ENCODE measurements around the gene MASP1.

Gene MASP1, protein sequence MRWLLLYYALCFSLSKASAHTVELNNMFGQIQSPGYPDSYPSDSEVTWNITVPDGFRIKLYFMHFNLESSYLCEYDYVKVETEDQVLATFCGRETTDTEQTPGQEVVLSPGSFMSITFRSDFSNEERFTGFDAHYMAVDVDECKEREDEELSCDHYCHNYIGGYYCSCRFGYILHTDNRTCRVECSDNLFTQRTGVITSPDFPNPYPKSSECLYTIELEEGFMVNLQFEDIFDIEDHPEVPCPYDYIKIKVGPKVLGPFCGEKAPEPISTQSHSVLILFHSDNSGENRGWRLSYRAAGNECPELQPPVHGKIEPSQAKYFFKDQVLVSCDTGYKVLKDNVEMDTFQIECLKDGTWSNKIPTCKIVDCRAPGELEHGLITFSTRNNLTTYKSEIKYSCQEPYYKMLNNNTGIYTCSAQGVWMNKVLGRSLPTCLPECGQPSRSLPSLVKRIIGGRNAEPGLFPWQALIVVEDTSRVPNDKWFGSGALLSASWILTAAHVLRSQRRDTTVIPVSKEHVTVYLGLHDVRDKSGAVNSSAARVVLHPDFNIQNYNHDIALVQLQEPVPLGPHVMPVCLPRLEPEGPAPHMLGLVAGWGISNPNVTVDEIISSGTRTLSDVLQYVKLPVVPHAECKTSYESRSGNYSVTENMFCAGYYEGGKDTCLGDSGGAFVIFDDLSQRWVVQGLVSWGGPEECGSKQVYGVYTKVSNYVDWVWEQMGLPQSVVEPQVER

DNA sequence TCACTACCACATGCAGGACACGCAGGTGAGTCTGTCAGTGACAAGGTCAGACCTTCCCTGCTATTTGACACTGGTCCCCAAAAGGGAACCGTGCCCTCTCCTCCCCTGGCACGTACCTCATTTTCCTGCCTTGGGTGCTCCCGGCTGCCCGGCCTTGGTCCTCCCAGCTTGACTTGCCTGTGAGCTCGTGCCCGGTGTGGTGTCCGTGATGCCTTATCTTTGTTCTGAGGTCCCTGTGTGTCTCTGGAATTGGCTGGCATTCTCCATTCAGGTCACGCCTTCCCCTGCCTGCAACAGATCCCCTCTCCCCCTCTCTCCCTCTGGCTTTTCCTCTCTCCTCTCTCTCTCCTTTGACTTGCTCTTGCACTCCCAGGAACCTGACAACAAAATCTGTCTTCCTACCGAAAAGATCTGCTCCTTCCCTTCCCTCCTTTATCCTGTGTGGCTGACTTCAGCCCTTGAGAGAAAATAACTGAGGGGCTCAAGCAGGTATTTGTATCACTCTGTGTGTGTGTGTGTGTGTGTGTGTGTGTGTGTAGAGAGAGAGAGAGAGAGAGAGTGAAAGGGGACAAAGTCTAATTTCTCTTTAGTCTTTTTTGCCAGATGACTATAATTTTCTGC, at the start of gene MASP1:
Gene MASP1 (minus strand): TSS at position 226 of the 621 bp plus-strand sequence. CDS start 105 bp downstream, at position 121.
- no peak for DNase-seq (ENCODE audit: low read depth)

DNA sequence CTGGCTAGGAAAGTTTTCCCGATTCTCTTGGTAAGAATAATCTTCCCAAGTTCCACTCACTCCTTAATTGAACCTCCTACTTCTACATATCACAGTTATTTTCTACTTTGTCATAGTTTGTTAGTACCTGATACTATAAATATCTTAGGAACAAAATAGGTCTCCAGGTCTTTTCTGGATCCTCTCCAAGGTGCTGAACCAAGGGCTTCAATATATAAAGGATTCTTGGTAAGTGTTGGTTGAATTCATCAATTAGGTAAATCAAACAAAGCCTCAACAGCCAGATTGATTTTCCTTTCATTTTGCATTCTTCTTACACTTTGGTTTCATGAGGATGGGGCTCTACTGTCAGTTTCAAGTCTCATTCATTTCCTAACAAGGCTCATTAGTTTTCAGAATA, 49.0 kb upstream of the MASP1 start:
- no peak for DNase-seq (ENCODE audit: low read depth)

DNA sequence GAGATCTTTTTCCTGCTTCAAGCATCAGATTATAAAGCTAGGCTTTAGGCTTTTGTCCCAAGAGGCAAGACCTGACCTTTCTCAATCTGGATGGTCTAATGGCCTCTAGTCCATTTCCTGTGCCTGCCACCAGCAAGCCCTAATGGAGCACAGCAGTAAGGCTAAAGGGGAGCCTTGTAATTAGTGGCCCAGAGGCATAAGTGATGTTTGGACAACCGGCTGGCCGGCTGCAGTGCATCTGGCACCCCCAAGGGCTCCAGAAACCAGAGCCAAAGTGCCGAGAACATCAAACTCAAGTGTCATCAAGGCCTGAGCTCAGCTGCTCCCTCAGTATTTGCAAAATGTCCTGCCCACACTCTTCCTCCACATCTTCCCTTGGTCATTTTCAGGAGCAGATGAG, 44.8 kb upstream of the MASP1 start:
- DNase-seq (ENCODE audit: low read depth), result no peak

DNA sequence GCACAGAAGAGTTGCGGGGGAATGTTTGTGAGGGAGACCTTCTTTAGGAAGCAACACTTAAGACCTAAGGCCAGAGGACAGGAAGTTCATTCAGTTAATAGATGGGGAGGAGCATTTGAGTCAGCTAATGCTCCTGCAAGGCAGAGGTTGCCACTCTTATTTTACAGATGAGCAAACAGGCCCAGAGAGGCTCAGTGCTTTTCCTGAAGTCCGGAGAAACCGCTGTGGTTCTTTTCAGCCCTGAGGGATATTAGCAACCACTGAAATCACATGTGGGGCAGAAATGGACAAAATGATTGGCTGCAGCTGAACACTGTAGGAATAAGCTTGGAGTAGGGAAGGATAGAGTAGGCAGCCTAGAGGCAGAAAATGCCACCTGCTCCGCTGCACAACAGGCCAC, 43.4 kb upstream of the MASP1 start:
- DNase-seq (ENCODE audit: low read depth), result no peak

DNA sequence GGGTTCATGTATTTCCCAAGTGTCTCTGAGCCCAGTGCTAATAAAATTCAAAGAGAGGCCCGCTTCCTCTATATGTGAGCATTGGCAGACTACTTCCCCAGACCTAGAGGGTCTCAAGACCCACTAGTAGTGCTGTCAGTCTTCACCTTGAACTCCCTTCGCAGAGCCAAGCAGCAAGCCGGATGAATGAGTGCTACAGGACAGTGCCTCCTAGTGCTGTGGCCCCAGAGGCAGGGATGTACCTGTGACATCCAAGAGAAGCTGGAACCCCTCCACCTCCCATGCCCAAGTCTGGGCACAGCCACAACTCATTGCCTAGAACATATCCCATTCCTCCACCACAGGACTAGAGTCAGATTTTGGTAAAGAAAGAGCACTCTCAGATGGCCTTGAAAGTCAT, 37.2 kb upstream of the MASP1 start:
- no peak for DNase-seq (ENCODE audit: low read depth)

DNA sequence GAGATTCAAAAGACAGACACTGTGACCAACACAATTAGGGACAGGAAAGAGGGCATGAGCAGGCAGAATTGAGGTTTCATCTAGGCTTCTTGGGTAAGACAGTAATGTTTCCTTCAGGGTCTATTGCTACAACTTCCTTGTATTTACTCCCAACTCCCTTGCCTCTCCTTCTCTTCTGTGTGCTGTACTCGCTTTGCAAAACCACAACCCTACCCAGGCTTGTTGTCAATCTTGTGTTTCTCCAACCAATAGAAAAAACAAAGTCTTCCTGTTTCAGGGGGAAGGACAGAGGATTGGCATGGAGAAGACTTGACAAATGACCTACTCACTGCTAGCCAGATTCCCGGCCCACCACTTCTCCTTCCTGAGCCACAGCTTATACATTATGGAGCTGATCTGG, 36.3 kb upstream of the MASP1 start:
- DNase-seq (ENCODE audit: low read depth), result no peak

DNA sequence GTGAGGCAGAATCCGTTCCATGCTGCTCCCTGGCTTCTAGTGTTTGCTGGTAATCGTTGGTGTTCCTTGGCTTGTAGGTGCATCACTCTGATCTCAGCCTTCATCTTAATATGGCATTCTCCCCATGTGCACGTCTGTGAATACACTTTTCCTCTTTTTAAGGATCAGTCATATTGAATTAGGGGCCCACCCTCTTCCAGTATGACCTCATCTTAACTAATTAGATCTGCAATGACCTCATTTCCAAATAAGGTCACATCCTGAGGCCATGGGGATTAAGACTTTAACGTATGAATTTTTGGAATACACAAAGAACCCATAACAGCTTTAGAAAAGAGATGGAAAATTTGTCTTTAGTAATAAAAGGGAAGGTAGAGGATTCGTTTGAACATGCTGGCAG, 34.1 kb upstream of the MASP1 start:
- DNase-seq (ENCODE audit: low read depth), result no peak

DNA sequence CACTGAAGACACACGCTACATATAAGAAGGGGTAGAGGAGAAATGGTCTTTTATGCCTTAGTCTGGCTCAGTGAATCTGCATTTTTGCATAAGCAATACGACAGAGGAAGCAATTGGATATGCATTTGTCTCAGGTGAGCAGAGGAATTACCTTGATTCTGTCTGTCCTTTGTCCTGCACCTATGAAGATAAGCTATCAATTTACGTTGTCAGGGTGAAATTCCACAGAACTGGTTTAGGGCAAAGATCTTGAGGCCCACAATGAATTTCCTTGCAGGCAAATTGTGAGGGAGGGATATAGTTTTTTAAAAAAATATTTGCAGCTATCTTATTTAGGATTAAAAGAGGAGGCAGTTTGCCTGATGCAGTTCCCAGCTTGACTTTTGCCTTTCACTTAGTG, 31.6 kb upstream of the MASP1 start:
- DNase-seq (ENCODE audit: low read depth), result no peak

DNA sequence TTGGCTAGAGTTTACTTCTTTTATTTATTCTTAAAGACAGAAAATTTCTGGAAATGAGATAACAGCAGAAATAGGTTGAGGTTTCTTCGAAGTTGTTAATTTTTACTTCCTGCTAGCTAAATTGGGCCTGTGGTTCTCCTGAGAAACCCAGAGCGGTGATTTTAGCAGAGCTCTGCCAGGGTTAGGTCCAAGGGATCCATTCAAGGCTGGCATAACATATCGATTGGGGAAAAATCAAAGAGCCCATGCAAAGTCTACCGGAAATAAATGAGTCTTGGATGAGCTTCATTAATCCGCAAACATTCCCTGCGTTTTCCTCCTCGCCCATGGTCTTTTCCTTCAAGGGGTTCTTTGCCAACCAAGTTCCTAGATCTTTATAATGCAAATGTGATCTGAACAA, 30.8 kb upstream of the MASP1 start:
- DNase-seq (ENCODE audit: low read depth), result no peak

DNA sequence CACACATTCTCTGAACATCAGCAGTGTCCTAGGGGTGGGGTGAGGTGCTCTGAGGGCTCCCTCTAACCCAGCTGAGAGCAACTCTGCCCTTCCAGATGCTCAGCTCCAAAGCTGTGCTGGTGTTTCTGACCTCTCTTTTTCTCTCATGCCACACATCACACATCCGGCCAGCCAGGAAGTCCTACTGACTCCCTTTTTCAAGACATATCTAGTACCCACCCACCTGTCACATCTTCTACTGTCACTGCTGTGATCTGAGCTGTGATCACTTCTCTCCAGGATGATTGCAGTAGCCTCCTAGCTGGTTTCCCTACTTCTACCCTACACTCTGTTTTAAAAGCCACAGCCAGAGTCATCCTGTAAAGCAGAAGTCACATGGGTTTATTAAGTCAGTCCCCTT, 30.2 kb upstream of the MASP1 start:
- DNase-seq (ENCODE audit: low read depth), result no peak

DNA sequence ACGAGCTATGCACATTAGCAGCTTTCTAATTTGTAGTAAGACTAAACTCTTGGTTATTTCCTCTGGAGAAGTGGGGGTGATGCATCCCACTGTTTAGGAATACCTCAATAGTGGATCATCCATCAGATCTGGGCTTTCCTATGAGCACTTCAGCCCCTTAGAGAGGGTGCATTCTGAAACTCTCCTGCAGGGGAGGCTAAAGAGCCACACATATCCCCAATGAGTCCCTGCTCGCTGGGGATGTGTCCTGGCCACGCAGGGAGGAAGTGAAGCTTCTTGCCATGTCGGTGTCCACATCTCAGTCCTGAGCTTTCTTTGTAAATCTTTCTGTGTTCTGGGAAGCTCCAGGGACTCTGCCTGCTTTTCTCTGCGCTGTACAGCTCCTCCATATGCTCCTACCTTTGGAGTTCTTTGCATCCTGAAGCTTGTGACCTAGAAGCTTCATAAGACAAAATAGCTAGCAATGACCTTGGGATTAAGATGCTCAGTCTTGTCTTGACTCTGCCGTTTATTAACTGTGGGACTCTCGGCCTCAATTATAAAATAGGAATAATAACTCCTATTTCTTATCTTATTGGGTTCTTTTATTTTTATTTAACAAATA, 28.3 kb upstream of the MASP1 start:
- peak; percentile 6 for DNase-seq (ENCODE audit: low read depth)

DNA sequence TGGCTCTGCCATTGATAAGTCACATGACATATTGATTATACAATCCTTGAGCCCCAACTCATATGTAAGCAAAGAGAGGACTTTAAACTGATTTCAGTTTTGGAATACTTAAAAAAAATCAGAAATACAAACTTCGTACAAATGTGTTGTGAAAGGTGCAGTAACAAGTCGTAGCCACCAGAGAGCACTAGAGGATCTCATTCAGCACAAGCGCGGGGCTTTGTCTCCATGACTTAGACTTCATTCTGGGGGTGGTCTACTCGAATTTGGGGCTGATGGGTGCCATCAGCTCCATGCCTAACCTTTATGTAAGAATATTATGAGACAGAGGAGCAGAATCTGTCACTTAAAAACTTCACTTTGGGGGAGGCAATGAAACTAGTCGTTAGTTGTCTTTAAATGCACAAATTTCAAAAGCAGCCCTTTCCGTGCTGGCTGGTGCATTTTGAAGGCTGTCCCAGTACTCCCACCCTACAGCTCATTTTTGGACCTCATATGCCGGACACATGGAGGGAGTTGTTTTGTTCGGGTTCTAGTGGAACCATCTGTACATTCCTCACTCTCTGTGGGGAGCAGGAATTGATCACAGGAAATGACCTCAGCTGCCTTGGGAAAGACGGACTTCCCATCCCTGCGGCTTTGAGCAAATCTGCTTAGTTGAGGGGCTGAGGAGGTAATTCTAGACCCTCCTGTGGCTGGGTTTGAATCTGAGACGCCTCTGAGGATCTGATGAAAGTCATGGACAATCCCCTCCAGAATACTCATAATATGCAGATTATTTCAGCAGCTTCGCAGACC, 27.5 kb upstream of the MASP1 start:
- DNase-seq (ENCODE audit: low read depth), result peak; percentile 6

DNA sequence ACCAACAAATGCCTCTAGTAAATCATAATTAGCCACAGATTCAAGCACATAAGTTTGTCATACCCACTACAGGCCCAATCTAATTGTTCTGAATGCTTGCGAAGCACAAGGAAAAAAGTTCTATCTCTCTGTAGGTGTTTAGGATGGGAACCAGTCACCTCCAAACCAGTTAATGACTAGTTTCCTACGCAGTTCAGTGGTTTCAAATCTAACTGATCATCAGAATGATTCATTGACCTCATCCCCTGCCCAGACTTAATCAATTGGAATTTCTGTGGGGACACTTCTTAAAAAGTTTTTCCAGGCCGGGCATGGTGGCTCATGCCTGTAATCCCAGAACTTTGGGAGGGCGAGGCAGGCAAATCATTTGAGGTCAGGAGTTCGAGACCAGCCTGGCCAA, 24.3 kb upstream of the MASP1 start:
- no peak for DNase-seq (ENCODE audit: low read depth)

DNA sequence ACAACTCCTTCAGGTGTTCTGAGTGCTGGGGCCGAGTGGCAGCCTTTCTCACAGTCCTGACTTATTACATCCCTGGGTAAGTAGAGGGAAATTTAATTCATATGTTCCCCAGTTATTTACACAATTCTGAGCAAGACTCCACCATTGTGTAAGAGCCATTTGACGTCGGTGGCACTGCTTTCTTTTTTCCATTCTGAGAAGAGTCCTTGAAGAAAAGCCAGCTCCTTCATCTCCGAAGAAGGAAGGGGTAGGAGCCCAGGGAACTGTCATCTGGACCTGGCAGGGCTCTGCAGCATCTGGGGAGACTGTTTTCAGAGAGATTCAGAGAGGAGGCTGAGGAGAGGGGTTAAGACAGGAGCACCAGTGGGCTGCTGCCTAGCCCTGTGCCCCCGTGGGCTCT, 22.6 kb upstream of the MASP1 start:
- no peak for DNase-seq (ENCODE audit: low read depth)

DNA sequence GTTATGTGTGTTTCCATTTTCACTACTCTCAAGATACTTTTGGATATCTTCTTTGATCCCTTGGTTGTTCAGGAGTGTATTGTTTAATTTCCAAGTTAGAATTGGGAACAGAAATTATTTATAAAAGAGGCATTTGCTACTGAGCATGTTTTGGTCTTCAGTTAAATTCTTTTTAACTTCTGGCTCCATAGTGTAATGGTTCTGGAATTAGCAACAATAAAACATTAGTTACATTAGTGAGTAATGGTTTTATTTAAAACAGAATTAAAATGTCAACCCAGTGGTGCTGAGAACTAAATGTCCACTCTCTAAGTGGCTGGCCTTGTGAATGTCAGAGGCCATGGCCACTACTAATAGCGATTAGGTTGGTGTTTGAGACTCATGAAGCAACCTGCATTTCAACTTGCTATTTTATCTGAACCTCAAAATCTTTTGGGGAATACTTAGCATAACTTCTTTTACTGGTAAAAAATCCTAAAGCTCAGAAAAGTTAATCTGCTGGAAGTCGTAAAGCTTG, 19.5 kb upstream of the MASP1 start:
- no peak for DNase-seq (ENCODE audit: low read depth)

DNA sequence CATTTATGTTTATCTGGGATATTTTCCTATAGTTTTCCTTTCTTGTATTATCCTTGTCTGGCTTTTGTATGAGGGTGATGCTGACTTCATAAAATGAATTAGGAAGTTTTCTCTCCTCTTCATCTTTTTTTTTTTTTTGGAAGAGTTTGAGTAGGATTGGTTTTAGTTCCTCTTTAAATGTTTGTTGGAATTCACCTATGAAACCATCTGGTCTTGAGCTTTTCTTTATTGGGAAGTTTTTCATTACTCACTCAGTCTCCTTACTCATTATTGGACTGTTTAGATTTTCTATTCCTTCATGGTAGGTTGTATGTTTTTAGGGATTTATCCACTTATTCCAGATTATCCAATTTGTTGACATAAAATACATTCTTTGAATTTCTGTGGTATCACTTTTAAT, 18.7 kb upstream of the MASP1 start:
- no peak for DNase-seq (ENCODE audit: low read depth)

DNA sequence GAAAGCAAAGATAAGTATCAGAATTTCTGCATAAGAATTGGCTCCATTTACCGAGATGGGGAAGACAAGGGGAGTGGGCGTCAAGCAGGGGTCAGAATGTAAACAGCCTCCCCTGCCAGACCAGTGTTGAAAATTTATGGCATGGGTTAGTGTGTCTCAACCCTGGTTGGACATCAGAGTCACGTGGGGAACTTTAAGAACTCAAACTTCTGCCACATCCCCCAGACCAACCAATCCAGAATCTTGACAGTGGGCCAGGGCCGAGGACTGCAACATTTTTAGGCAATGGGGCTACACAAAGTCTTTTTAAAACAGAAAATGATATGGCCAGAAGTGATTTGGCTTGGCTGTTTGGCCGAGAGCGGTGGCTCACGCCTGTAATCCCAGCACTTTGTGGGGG, 14.3 kb upstream of the MASP1 start:
- DNase-seq (ENCODE audit: low read depth), result no peak

DNA sequence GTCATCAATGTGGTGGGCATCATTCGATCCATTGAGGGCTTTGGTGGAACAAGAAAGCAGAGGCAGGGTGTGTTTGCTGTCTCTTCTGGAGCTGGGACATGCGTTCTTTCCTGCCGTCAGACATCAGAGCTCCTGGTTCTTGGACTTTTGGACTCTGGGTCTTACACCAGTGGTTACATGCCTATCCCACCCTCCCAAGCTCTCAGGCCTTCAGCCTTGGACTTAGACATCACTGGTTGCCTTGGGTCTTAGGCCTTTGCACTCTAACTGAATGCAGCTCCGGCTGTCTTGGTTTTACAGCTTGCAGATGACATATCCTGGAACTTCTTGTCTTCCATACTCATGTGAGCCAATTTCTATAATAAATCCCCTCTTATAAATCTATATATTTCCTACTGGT, 8.1 kb upstream of the MASP1 start:
- no peak for DNase-seq (ENCODE audit: low read depth)

DNA sequence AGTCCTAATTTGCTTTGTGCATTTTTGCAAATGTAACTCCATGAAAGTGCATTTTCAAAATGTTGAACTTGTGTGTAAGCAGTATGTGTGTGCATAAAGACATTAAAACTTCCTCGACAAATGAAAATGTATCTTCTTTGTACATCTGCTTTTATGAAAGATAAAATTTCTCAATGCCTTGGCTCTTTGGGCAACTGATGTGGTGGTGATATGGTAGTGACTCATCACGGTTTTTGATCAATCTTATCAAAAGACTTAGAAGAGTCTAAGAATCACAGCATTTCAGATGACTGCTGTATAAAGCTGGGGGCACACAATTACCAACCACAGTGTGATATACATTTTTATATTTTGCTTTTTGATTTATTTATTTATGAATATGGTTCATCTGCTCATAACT, 5.4 kb upstream of the MASP1 start:
- DNase-seq (ENCODE audit: low read depth), result no peak

DNA sequence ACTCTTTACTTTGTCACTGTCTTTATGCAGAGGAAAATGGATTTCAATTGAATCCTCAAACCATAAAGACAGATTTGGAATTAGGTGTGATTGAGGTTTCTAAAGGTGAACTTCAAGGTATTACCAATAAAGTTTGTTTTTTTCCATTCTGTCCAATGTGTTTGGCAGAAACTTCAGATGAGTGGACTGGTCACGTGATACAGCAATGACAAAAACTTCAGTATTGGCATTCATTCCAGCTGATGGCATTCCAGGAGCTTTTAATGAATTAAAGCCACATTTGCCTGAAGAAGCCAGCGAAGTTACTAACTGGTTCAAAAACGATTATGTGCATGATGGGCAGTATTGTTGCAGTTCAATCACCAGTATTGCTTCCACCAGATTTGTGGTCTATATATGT, 4.5 kb upstream of the MASP1 start:
- no peak for DNase-seq (ENCODE audit: low read depth)

DNA sequence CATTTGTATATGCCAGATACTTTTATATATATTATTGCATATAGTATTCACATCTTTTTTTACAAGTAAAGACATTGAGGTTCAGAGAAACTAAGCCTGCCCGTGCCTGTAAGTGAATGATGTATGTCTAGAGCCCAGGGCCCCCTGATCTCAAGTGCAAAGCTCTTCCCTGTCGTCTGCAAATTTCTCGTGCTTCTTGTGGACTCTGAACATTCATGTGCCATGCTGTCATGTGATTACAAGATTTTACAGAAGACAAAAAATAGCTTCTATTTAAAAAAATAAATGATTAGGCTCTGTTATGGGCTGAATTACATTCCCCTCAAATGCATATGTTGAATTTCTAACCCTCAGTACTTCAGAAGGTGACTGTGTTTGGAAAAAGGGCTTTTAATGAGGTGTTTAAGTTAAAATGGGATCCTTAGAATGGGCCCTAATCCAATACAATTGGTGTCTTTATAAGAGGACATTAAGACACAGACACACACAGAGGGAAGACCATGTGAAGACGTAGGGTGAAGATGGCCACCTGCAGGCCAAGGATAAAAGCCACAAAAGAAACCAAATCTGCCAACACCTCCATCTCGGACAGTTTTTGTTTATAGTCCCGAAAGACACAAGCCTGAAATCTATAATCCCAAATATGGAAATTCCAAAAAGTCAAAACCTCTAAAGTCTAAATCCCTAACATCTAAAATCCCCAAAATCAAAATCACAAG, 3.9 kb upstream of the MASP1 start:
- DNase-seq (ENCODE audit: low read depth), result no peak
